H1 (cell line): ENCODE measurements around the gene CALHM3. TPM values are rescaled to one million over a fixed set of nuclear protein-coding genes. Genes with fewer than 3 reads are reported as not detected.

ENCODE experiments used
- CTCF ChIA-PET: fragments of 300-600 bp; sonication (Branson Sonifier 250); formaldehyde crosslinking; loops from one replicate; lab custom pipeline; 2021; ENCODE audit not compliant: partially characterized antibody; lab: Charles Lee
- POLR2A ChIA-PET: fragments of 300-600 bp; sonication (Branson Sonifier 250); formaldehyde crosslinking; loops from one replicate; lab custom pipeline; 2021; ENCODE audit warnings: inconsistent platforms; ENCODE audit not compliant: partially characterized antibody; lab: Charles Lee
- DNase-seq, 2 experiments: peaks; one replicate each; pipeline versions ENCODE4 v3.0.0 to v3.0.0-alpha.2; 2010 to 2022; ENCODE audit warnings: low spot score in 2 of 2, low read depth in 1 of 2, mixed read lengths in 1 of 2
- FAIRE-seq: peaks from 2 replicates; lab custom pipeline; 2011; peaks lifted over from hg19 to GRCh38; lab: Jason Lieb, UNC
- H2AFZ ChIP-seq: 2 replicates; pipeline ENCODE4 v1.8.1; 2012; ENCODE audit warnings: low read length, inconsistent platforms
- H2AK5ac ChIP-seq: 2 replicates; pipeline ENCODE4 v1.6.1; 2013; ENCODE audit warnings: low read depth, low read length
- H2BK120ac ChIP-seq: replicated peaks from 2 replicates; pipeline ENCODE3; 2013; ENCODE audit warnings: low read depth, low read length, inconsistent platforms
- H2BK12ac ChIP-seq: 2 replicates; pipeline ENCODE4 v1.6.1; 2013; ENCODE audit warnings: low read depth, low read length
- H2BK15ac ChIP-seq: 2 replicates; pipeline ENCODE4 v1.6.1; 2013; ENCODE audit warnings: low read length
- H2BK20ac ChIP-seq: 2 replicates; pipeline ENCODE4 v1.6.1; 2013; ENCODE audit warnings: low read length
- H2BK5ac ChIP-seq: 2 replicates; pipeline ENCODE4 v1.6.1; 2013; ENCODE audit warnings: low read depth, low read length
- H3K14ac ChIP-seq: 2 replicates; pipeline ENCODE4 v1.6.1; 2013; ENCODE audit warnings: inconsistent platforms; ENCODE audit not compliant: insufficient read length
- H3K18ac ChIP-seq: 2 replicates; pipeline ENCODE4 v1.6.1; 2013; ENCODE audit warnings: low read length; ENCODE audit errors: extremely low read depth
- H3K23ac ChIP-seq: 2 replicates; pipeline ENCODE4 v1.6.1; 2013; ENCODE audit warnings: inconsistent platforms; ENCODE audit not compliant: insufficient read length
- H3K23me2 ChIP-seq: 2 replicates; pipeline ENCODE4 v1.6.1; 2013; ENCODE audit warnings: low read depth, low read length
- H3K27ac ChIP-seq: 2 replicates; pipeline ENCODE4 v1.6.1; 2011; ENCODE audit warnings: low read depth, low read length, inconsistent platforms
- H3K27me3 ChIP-seq, 4 experiments: replicated peaks in 1 of 4; 1 replicate in 1 of 4; 2 replicates in 3 of 4; pipeline versions ENCODE4 v1.6.1 to v1.8.1; 2011 to 2013; ENCODE audit warnings: low read length in 3 of 4, mild to moderate bottlenecking in 3 of 4, inconsistent platforms in 2 of 4, mixed read lengths in 2 of 4, moderate library complexity in 1 of 4; ENCODE audit not compliant: control insufficient read depth in 3 of 4, insufficient read depth in 3 of 4; ENCODE audit errors: extremely low read depth in 1 of 4
- H3K36me3 ChIP-seq, 4 experiments: 2 replicates each; pipeline versions ENCODE4 v1.6.1 to v1.8.1; 2011 to 2013; ENCODE audit warnings: mild to moderate bottlenecking in 4 of 4, low read length in 3 of 4, moderate library complexity in 2 of 4, control low read depth in 1 of 4, inconsistent platforms in 1 of 4; ENCODE audit not compliant: insufficient read depth in 4 of 4, control insufficient read depth in 2 of 4
- H3K4ac ChIP-seq: replicated peaks from 2 replicates; pipeline ENCODE3; 2013; ENCODE audit warnings: low read length, low read depth, mixed read lengths, inconsistent platforms; ENCODE audit not compliant: insufficient read length
- H3K4me1 ChIP-seq, 4 experiments: replicated peaks in 1 of 4; 1 replicate in 1 of 4; 2 replicates in 3 of 4; pipeline versions ENCODE4 v1.6.1 to v1.8.1; 2011 to 2013; ENCODE audit warnings: low read length in 3 of 4, inconsistent platforms in 2 of 4, mixed read lengths in 1 of 4; ENCODE audit not compliant: insufficient read depth in 4 of 4, control insufficient read depth in 3 of 4
- H3K4me2 ChIP-seq, 2 experiments: 2 replicates each; pipeline versions ENCODE4 v1.6.1 to v1.8.1; 2011 to 2013; ENCODE audit warnings: low read depth in 2 of 2, low read length in 2 of 2, control low read depth in 1 of 2, inconsistent platforms in 1 of 2, mild to moderate bottlenecking in 1 of 2; ENCODE audit not compliant: insufficient read depth in 1 of 2
- H3K4me3 ChIP-seq, 4 experiments: fragments of 200-600, 300-600 bp in 1 of 4; sonication (generic), shearing (Covaris generic), sonication (Bioruptor Twin) in 1 of 4; 2 replicates each; pipeline versions ENCODE4 v1.5.1 to v1.8.1; 2011 to 2016; ENCODE audit warnings: low read length in 4 of 4, low read depth in 3 of 4, control low read depth in 2 of 4, inconsistent platforms in 2 of 4, mild to moderate bottlenecking in 2 of 4, mixed read lengths in 1 of 4, moderate library complexity in 1 of 4; ENCODE audit not compliant: insufficient read depth in 2 of 4; ENCODE audit errors: extremely low read depth in 1 of 4
- H3K56ac ChIP-seq: replicated peaks from 2 replicates; pipeline ENCODE3; 2013; ENCODE audit warnings: low read depth, mild to moderate bottlenecking, mixed read lengths, low read length, inconsistent platforms; ENCODE audit not compliant: insufficient read length
- H3K79me1 ChIP-seq: 2 replicates; pipeline ENCODE4 v1.6.1; 2013; ENCODE audit warnings: low read depth, low read length, control low read depth
- H3K79me2 ChIP-seq, 2 experiments: 2 replicates each; pipeline versions ENCODE4 v1.6.1 to v1.8.1; 2012 to 2013; ENCODE audit warnings: low read length in 2 of 2, mild to moderate bottlenecking in 2 of 2, inconsistent platforms in 1 of 2; ENCODE audit not compliant: insufficient read depth in 2 of 2, control insufficient read depth in 1 of 2
- H3K9ac ChIP-seq, 4 experiments: replicated peaks in 1 of 4; 1 replicate in 1 of 4; 2 replicates in 3 of 4; pipeline versions ENCODE4 v1.6.1 to v1.8.1; 2011 to 2013; ENCODE audit warnings: low read depth in 3 of 4, low read length in 3 of 4, control low read depth in 2 of 4, mild to moderate bottlenecking in 2 of 4, moderate library complexity in 2 of 4, inconsistent platforms in 1 of 4; ENCODE audit errors: extremely low read depth in 1 of 4
- H3K9me3 ChIP-seq, 2 experiments: 2 replicates each; pipeline versions ENCODE4 v1.6.1 to v1.8.1; 2012 to 2013; ENCODE audit warnings: mild to moderate bottlenecking in 2 of 2, moderate library complexity in 2 of 2, control low read depth in 1 of 2, inconsistent platforms in 1 of 2, low read depth in 1 of 2, low read length in 1 of 2, mixed read lengths in 1 of 2; ENCODE audit not compliant: insufficient read depth in 2 of 2
- H4K20me1 ChIP-seq, 2 experiments: replicated peaks in 1 of 2; 2 replicates each; pipeline versions ENCODE3 to v1.8.1; 2011 to 2013; ENCODE audit warnings: inconsistent platforms in 2 of 2, low read length in 2 of 2, mild to moderate bottlenecking in 1 of 2; ENCODE audit not compliant: insufficient read depth in 2 of 2, control insufficient read depth in 1 of 2
- H4K5ac ChIP-seq: 2 replicates; pipeline ENCODE4 v1.6.1; 2013; ENCODE audit warnings: low read length, low read depth, mixed read lengths, inconsistent platforms; ENCODE audit not compliant: insufficient read length
- H4K8ac ChIP-seq: 2 replicates; pipeline ENCODE4 v1.8.0; 2013; ENCODE audit warnings: mild to moderate bottlenecking, moderate library complexity, low read length, inconsistent platforms; ENCODE audit not compliant: insufficient read depth; ENCODE audit errors: extremely low read depth
- H4K91ac ChIP-seq: replicated peaks from 2 replicates; pipeline ENCODE3; 2013; ENCODE audit warnings: low read length, mixed read lengths, inconsistent platforms; ENCODE audit not compliant: insufficient read length
- CEBPB ChIP-seq: IDR thresholded peaks from 2 replicates; pipeline ENCODE4 v1.6.1; 2012; ENCODE audit warnings: low read depth, low read length
- CREB1 ChIP-seq: IDR thresholded peaks from 2 replicates; pipeline ENCODE4 v1.6.1; 2012; ENCODE audit warnings: inconsistent platforms
- E2F6 ChIP-seq: IDR thresholded peaks from 2 replicates; pipeline ENCODE4 v1.6.1; 2012; ENCODE audit warnings: inconsistent platforms
- EP300 ChIP-seq, 2 experiments: IDR thresholded peaks; 1 replicate in 1 of 2; 2 replicates in 1 of 2; pipeline ENCODE4 v1.6.1; 2011 to 2012; ENCODE audit warnings: low read depth in 2 of 2, low read length in 2 of 2, mild to moderate bottlenecking in 2 of 2, borderline replicate concordance in 1 of 2, inconsistent platforms in 1 of 2, moderate library complexity in 1 of 2
- HDAC2 ChIP-seq, 2 experiments: fragments of 300-600 bp in 1 of 2; sonication (generic) in 1 of 2; IDR thresholded peaks; 2 replicates each; pipeline ENCODE4 v1.6.1; 2011 to 2012; ENCODE audit warnings: low read depth in 2 of 2, low read length in 2 of 2, mild to moderate bottlenecking in 2 of 2, moderate library complexity in 2 of 2, borderline replicate concordance in 1 of 2, inconsistent platforms in 1 of 2
- HDAC6 ChIP-seq: IDR thresholded peaks from one replicate; pipeline ENCODE4 v1.7.1; 2012; ENCODE audit warnings: low read depth, mild to moderate bottlenecking, inconsistent platforms, low read length, moderate library complexity
- KDM1A ChIP-seq: fragments of 200-600, 300-600 bp; sonication (generic); IDR thresholded peaks from 2 replicates; pipeline ENCODE4 v1.7.1; 2016; ENCODE audit warnings: mild to moderate bottlenecking, low read length, borderline replicate concordance
- POU5F1 ChIP-seq: IDR thresholded peaks from 2 replicates; pipeline ENCODE4 v1.6.1; 2011; ENCODE audit warnings: low read depth, mild to moderate bottlenecking, low read length, moderate library complexity
- SIX5 ChIP-seq: IDR thresholded peaks from 2 replicates; pipeline ENCODE4 v1.6.1; 2011; ENCODE audit warnings: mild to moderate bottlenecking, low read depth, low read length
- SUZ12 ChIP-seq: fragments of 200-600 bp; sonication (generic); IDR thresholded peaks from 2 replicates; pipeline ENCODE4 v1.6.1; 2012; ENCODE audit warnings: mild to moderate bottlenecking, inconsistent platforms, low read length, moderate library complexity, mixed read lengths
- TBP ChIP-seq: IDR thresholded peaks from 2 replicates; pipeline ENCODE4 v1.6.1; 2011; ENCODE audit warnings: low read depth, low read length, improper control_type of control experiment
- YY1 ChIP-seq: IDR thresholded peaks from 2 replicates; pipeline ENCODE4 v1.6.1; 2011; ENCODE audit warnings: low read depth, mild to moderate bottlenecking, low read length
- WGBS, 2 experiments: shearing (Covaris generic) in 1 of 2; methylation state at CpG; one replicate each; pipeline versions ENCODE4 v1.1.6 to v1.1.7; 2013 to 2015; ENCODE audit warnings: low lambda C conversion rate in 2 of 2, mixed read lengths in 2 of 2, inconsistent platforms in 1 of 2, low coverage in 1 of 2, missing lambda C conversion rate in 1 of 2; ENCODE audit not compliant: insufficient replicate concordance in 2 of 2, insufficient coverage in 1 of 2, insufficient read length in 1 of 2; ENCODE audit errors: extremely low coverage in 1 of 2, missing lambda C conversion rate in 1 of 2; 5-methylcytosine and 5-hydroxymethylcytosine counted together
- polyA plus RNA-seq, 7 experiments: library from polyadenylated mRNA; depleted of rRNA in 3 of 7; stranded (reverse) in 5 of 7; unstranded in 2 of 7; fragments of >200 nt in 5 of 7; fragments of 200-250 nt in 2 of 7; gene quantifications; 1 replicate in 5 of 7; 2 replicates in 1 of 7; 4 replicates in 1 of 7; pipeline versions ENCODE4 v1.2.1 to v1.2.3, GENCODE V29; 2011 to 2013; ENCODE audit warnings: missing spikeins in 2 of 7, mixed read lengths in 2 of 7
- total RNA-seq: library from RNA; stranded (reverse); fragmentation: NEBNext Ultra II Directional; extraction: Animal tissue kit (Norgen Biotek cat#: 25700); gene quantifications from 2 replicates; pipeline ENCODE4 v1.2.1, GENCODE V29; 2021

Gene CALHM3
- total and polyA plus RNA-seq, 2 of the 8 experiments (the other 6 are each of a cell fraction or from before 2014, with no cell fraction given), result 0.17 to 0.60 TPM

GRCh38 chr10:103478671-103479070, 369 bp downstream of the CALHM3 start:
- no peak overlapping the region for H4K91ac ChIP-seq
- no peak overlapping the region for H3K27ac ChIP-seq
- no peaks in the 10 kb centered on the region for H3K9me3 ChIP-seq
- H4K8ac ChIP-seq, result 0 out of 2 replicates have a peak overlapping the region, but pooled peaks have one; percentile 35
- H3K23me2 ChIP-seq, result peaks cover 4% of the 10 kb centered on the region; the same call in 1 of the 2 replicates
- no peak overlapping the region; a peak in 1 of 7 replicates for H3K9ac ChIP-seq
- H3K18ac ChIP-seq, result no peak overlapping the region
- H2BK5ac ChIP-seq, result no peak overlapping the region
- H3K36me3 ChIP-seq, result no peaks in the 10 kb centered on the region
- H3K4me2 ChIP-seq, result no peak overlapping the region
- DNase-seq, result no peak
- no peak overlapping the region for H4K5ac ChIP-seq
- FAIRE-seq, result no peak
- no peaks in the 10 kb centered on the region for H3K79me2 ChIP-seq
- H4K20me1 ChIP-seq, result no peaks in the 10 kb centered on the region
- CTCF ChIA-PET, result interaction anchor here (0.9 to 6.3 kb wide), 7 partner anchors 24 to 145 kb away, joined by 3 to 34 read pairs (median 4); partner anchors contain the start of gene CALHM2
- H3K4me1 ChIP-seq, result peaks cover 0 to 12% (median 7%) of the 10 kb centered on the region in 4 experiments; a peak in 5 of 7 replicates
- H3K27me3 ChIP-seq, result no peaks in the 10 kb centered on the region; a peak in 2 of 7 replicates
- no peak overlapping the region for H2BK12ac ChIP-seq
- no peaks in the 10 kb centered on the region for H3K79me1 ChIP-seq
- H3K4ac ChIP-seq, result no peak overlapping the region
- H3K56ac ChIP-seq, result no peak overlapping the region
- H2AFZ ChIP-seq, result no peak overlapping the region
- POLR2A ChIA-PET, result interaction anchor here (1.2 kb wide), 1 partner anchor 25 kb away, joined by 3 read pairs; no protein-coding TSS in a partner anchor
- no peak overlapping the region for H3K23ac ChIP-seq
- H2BK20ac ChIP-seq, result no peak overlapping the region
- 0 out of 2 replicates have a peak overlapping the region, but pooled peaks have one; percentile 6 for H2BK15ac ChIP-seq
- WGBS, 2 experiments, result 93% methylated on average over 22 of the region's 22 CpGs; no CpG with 5 or more reads in 1 of the 2 experiments
- H2BK120ac ChIP-seq, result no peak overlapping the region
- H3K4me3 ChIP-seq, result no peak overlapping the region
- no peak overlapping the region for H3K14ac ChIP-seq
- no peak overlapping the region for H2AK5ac ChIP-seq
- TF ChIP-seq KDM1A (no peak), CEBPB (no peak), HDAC6 (no peak), CREB1 (no peak), SUZ12 (no peak), SIX5 (no peak), TBP (no peak), EP300 (IDR thresholded peaks at IDR 0.05; ENCODE audit: borderline replicate concordance in 1 of 2, low read depth in 2 of 2, low read length in 2 of 2) (no peak), HDAC2 (IDR thresholded peaks at IDR 0.05; ENCODE audit: borderline replicate concordance in 1 of 2, low read depth in 2 of 2, low read length in 2 of 2) (no peak), POU5F1 (no peak), YY1 (no peak), E2F6 (no peak)
